IPS DF 19.7 (cell line): ENCODE measurements around the gene FER.
"Not testable (repeated sequence)": the region's sequence is repeated elsewhere in the genome, so short reads cannot be mapped to it uniquely, and the experiment has no call there.

Experiments
- DNase-seq: peaks from one replicate; pipeline ENCODE4 v3.0.0-alpha.2; 2013; ENCODE audit warnings: low read depth, low spot score

Gene FER

DNA sequence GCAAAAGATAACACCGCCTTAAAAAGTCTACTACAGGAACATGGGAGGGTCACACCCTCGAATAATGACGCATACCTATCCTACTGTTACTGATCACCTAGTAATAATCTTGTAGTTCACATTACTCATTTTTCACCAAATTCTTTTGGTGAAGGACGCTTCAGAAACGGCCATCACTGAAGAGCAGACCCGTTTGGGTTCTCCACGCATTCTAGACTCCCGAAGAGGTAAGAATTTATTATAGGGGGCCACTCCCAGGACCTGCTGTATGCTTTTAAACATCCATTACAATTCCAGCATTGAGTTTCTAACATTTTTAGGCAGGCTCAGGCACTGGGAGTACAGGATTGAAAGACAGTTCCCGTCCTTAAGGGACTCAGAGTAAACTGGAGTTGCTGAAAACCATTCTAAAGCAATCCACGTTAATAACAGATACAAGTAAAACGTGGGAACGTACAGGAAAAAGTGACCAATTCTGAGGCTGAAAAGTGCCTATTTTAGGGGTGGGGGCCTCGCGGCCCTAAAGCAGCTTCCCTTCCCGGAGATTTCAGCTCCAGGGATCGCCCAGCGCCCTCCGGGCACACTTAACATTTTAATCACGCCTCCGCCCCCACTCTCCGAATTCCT is at the start of gene FER:
Gene FER (plus strand): TSS at position 124 of the 627 bp plus-strand sequence. CDS start 50,286 bp downstream, outside the sequence.
- DNase-seq, result no peak

DNA sequence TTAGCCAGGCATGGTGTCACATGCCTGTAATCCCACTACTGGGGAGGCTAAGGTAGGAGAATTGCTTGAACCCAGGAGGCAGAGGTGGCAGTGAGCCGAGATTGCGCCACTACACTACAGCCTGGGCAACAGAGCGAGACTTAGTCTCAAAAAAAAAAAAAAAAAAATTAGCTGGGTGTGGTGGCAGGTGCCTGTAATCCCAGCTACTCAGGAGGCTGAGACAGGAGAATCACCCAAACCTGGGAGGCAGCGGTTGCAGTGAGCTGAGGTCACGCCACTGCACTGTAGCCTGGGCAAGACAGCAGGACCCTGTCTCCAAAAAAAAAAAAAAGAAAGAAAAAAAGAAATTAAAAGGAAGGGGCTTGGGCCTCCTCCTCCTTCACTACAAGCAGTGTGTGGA is 47.3 kb upstream of the FER start:
- DNase-seq, result not testable (repeated sequence)

DNA sequence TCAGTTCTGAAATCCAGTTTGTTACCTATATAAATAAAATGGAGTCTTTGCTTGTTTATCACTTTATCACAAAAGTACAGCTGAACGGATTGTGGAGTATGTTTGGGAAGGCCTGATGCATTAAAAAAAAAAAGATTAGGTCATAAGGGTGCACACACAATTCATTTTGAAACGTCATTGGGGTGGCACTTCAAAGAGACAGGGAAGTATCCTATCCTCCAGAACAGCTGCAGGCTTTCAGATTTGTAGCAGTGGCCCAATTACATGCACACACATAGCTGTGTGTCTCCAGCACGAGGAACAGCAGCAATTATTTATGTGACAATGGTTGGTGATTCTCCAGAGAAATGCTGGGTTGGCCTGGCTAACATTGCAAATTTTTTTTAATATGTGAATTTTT is 46.8 kb upstream of the FER start:
- DNase-seq, result no peak

DNA sequence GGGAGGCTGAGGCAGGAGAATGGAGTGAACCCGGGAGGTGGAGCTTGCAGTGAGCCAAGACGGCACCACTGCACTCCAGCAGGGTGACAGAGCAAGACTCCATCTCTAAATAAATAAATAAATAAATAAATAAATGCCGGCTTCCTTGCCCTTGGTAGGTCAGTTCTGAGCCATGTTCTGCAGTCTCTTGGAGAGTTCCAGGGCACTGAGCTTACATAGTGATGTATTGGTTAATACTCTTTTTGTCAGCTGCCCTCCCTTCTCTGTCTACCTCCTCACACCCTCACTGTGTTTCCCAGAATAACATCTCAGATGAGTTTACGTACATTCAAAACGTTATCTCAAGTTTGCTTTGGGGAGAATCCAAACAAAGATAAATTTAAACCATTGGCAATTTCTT is 45.2 kb upstream of the FER start:
- DNase-seq, result no peak

DNA sequence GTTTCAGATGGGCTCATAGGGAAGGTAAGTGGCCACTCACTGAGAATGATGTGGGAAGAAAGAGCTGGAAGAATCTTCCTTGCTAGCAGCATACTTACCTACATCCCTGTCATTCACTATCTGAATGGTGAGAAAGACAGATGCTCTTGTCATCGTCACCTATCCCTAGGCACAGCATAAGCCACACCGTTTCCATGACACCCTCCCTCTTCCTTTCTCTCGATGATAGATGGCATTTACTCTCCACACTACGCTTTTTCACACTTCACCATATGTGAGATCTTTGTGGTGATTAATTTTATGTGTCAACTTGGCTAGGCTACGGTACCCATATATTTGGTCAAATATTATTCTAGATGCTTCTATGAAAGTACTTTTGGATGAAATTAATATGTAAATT is 44.4 kb upstream of the FER start:
- no peak for DNase-seq

DNA sequence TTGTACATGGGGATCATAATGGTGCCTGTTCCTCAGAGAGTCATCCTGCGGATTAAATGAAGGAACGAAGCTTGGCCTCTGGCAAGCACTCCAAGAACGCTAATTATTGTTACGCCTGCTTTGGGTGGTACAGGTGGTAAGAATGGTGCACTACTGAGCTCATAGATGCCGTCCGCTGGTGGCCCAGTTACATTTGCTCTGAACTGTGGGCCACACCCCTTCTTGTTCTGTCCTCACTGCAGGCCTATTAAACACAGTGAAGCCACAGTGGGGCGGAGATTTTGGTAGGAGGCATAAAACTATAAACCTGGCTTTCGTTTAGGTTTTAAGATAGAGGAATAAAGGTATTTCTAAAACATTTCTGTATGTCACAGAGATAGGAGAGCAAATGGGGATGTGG is 40.6 kb upstream of the FER start:
- no peak for DNase-seq

DNA sequence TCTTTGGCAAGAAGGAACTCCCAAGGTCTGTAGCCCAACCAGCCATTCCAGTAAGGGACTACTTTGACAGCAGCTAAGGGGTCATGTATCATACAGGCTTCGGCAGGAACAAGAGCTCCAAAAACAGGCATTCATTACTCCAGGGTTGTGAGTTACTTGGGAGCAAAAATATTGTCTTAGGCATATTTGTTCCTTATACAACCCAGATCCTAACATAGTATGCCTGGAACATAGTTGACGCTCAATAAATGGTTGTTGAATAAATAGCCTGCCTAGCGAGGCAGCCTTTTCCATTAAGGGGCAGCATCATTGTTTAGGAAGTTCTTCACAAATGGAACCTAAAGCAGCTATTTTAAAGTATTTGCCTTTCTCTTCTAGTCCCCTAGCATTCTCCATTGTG is 35.8 kb upstream of the FER start:
- no peak for DNase-seq

DNA sequence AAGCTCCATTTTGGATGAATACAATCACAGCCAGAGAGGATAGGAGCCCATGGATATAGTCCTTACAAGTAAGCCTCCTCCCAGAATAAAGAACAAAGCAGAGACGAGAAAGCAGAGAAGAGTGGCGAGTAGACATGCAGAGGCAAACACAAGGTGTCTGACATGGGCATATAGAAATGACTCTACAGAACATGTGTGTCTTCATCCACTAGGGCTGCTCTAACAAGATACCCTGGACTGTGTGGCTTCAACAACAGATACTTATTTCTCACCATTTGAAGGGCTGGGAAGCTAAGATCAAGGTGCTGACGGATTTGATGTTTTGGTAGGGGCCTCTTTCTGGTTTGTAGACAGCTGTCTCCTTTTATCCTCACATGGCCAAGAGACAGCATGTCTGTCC is 32.3 kb upstream of the FER start:
- DNase-seq, result no peak

DNA sequence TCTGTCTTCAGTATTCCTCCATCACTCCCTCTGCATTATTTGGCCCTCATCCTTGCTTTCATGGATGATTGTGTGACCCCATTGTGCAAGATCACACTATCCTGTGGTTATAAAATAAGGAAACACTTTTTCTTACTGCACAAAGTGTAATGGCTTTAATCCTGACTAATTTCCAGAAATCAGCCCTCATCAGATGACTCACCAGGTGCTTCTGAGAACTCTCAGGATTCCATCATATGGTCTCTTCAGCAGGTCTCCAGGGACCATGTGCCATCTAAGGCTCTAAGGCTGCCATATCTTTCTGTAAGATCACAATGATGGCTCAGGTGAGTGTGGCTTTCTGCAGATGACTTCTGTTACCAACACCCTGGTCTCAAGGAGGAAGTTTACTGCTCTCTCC is 27.3 kb upstream of the FER start:
- no peak for DNase-seq

DNA sequence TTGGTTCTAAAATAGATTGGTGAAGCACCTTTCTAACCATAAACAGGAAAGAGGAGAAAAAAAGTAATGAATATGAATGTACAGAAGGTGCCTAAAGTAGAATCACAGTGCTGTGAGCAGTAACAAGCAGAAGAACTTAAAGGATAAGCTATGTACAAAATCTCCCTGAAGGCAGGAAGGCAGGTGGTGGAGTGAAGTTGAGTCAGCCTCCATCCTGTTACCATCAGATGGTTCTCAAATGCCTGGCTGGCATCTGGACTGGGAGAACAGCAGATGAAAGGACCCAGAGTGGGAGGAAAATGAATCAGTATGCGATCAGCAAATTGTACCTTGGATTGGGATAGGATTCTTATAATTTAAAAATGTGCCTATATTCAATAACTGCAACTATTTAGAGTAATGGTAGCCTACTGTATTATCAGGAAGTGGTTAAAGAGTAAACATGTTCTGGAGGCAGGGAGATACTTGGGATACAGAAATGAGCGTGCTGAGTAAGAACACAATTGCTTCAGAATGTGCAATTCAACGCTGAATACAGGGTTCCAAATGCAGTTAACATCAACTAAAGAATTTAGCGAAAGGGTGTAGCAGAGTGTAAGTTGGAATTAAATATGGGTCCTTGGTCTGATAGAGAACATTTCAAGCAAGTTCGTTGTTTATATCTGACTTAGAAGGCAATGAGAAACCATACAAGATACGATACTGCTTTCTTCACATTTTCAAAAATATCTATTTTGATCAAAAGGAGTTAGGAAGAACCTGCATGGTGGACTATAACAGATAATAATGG is 21.1 kb upstream of the FER start:
- no peak for DNase-seq

DNA sequence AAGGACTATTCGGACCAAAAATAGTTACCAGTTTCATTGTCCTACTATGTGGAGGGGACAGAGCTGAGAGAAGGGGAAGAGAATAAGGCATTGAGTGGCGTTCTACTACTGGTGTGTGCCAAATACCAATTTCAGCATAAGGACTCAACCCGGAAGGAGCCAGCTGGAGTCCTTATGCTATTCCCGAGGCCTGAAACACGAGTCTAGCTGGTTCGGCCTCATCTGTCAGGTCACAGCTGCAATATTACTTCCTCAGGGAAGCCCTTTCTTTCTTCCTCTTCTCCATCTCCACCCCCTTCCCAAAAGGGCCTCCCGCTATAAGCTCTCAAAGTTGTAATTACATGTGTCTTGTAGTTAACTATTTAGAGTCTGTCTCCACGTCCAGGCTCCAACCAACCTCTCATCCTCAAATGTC is 20.5 kb upstream of the FER start:
- no peak for DNase-seq

DNA sequence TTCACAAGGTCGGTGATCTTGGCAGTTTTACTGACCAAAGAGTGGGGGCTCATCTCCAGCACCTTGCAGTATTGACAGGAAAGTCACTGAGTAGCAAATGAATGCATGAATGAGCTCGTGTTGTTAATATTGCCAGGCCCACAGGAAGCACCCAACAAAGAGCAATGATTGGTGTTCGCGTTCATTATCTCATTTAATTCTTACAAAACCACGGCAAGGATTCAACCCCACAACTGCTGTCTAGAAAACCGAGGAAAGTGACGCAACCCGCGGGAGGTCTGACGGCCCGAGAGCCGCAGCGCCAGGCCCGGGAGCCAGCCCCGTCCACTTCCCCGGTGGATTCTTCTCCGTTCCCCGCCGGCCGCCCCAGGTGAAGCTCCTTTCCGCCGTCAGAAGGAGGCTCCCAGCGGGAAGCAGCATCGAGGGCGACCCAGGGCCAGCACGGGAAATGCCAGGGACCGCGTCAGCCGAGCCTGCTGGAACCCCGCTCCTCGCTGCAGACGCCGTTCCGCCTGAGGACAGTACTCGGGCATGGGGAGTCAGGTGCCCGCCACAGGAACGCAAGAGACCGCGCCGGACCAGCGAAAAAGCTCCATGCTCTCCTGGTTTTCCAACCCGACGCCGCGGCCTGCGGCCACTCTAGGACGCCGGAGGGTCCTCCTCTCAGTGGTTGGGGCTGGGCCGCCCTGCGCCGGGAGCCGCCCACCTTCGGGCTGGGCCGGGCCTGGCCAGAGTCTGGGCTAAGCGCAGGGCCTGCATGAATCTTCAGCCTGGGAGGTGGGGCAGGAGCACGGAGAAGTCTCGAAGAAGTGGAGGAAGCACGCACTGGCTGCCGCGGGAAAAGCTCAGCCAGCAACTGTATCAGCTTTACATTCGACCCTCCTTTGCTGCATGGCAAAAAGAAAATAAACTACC is 19.8 kb upstream of the FER start:
- peak; percentile 52 for DNase-seq

DNA sequence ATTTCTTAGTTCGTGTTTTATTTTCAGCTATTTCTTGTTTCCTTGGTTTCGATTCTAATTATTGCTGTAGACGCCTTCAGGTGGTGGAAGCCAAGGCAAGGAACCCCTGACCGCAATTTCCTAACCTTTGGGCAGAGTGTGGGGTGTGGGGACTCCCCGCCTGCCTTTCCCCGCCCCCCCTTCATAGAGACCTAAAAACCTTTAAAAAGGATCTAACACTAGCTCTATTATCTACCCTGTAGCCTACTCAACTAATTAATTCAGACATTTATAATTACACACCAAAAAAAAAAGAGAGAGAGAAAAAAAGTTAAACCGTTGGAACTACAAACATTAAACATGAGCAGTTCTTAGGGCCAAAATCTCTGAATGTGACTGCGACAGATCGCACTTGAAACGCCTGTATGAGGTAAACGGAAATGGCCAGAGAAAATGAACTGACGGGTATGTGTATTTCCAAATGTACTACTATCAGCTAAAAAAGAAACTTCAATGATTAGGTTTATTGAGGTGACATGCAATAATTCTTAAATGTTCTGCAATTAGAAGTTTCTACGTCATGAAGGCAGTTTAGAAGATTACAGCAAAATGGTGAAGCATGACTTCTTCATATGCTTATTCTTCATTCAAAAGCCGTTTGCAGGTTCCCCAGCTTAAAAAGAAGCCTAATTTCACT is 19.0 kb upstream of the FER start:
- DNase-seq, result no peak

DNA sequence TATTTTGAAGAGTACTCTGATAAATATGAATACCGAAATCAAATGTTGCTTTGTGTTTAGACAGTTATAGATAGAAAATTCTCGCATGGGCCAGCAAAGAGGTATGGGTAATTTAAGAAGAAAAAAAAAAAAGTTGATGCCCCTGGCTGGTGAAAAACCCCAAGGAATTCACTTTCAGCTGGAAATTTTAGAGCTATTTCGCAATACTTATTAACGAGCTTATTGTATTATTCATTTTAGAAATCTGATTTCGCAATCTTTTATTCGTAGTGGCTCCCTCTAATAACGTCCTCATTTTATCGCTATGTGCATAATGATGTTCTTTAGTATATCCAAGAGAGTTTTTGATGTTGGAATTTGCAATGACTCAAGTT is 18.5 kb upstream of the FER start:
- DNase-seq, result no peak

DNA sequence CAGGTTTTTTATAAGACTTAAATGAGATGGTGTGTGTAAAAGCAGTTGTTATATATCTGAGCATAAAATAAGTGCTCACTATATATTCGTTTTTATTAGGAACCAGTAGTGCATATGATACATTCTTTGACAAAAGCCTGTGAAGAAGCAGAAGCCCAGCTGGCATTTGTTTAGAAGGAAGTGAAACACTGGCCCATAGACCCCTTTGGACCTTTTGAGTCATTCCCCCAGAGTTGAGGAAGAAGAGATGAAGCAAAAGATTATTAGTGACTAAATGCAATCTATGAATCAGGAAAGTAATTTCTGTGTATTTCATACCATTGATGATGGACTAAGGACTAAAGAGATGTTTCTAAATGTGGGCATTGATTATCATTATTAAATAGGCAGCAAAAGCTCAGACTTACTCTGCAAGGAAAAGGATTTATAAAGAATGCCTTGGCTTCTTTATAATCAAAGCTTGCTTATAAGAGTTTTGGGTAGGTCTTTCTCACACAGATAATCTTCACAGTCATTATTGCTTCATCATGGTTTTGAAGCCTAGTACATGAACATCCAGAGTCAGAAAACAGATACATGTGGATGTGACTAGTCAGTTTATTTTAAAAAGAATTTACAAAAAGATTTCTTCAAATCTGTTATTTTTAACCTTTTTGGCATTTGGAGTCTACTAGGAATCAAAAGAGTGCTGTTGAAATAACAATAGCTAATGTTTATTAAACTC is 16.9 kb upstream of the FER start:
- DNase-seq, result no peak

DNA sequence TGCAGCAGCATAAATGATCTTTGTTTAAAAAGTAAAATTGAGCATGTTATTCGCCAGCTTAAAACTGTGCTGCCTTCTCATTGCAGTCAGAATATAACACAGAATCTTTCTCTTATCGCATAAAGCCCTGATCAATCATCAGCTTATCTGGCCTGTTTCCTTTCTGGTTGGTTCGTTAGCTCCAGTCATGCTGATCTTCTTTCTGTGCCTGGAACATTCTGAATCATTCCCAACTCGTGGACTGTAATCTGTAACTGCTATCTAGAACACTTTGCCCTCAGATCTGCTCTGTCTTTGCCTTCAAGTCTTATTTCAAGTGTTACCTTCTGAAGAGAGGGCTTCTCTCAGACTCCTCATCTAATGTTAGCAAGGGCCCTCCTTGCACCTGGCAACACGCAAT is 11.9 kb upstream of the FER start:
- DNase-seq, result no peak

DNA sequence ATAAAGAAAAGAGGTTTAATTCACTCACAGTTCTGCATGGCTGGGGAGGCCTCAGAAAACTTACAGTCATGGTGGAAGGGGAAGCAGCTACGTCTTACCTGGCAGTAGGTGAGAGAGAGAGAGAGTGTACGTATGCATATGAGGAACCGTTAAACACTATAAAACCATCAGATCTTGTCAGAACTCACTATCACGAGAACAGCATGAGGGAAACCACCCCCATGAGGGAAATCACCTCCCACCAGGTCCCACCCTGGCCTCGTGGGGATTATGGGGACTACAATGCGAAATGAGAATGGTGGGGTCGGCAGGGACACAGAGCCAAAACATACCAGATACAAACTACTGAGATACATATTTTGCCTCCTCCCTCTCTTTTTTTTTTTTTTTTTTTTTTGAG is 10.8 kb upstream of the FER start:
- DNase-seq, result no peak

DNA sequence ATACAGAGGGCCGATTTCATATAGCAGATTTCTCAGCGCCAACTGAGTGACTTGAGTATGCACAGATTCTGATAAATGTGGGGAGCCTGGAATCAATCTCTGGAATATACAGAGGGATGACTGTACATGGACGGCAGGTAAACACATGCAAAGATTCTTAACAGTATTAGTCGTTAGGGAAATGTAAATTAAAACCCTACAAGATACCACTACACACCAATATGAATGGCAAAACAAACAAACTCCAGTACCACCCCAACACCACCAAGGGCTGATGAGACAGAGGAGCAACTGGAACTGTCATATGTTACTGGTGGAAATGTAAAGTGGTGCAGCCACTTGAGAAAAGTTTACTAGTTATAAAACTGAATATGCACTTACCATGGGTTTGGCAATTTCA is 8.3 kb upstream of the FER start:
- no peak for DNase-seq

DNA sequence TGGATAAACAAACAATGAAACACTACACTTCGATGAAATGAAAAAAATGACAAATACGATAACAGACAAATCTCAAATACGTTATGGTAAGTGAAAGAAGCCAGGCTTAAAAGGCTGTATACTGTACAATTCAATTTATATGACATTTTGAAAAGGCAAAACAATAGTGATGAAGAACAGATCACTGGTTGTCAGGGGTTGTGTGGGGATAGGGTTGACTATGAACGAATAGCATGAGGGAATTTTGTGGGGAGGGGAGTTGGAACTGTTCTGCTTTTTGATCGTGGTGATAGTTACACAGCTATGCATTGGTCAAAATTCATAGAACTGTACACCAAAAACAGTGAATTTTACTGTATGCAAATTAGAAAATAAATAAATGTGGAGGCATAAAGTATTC is 7.8 kb upstream of the FER start:
- no peak for DNase-seq

DNA sequence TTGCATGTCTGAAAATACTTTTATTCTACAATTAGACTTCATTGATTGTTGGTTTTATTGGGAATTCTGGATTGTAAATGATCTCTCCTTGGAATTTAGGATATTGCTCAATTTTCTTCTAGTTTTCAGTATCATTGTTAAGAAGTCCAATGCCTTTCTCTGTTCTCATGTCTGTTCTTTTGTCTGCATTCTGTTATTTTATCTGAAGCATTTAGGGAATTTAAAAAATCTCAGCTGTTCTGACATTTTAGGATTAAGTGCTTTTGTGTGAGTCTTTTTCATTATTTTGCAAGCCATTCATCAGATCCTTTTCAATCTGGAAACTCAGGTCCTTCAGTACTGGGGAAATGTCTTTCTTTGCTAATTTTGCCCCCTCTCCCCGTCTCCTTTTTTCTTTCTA is 4.4 kb upstream of the FER start:
- no peak for DNase-seq

DNA sequence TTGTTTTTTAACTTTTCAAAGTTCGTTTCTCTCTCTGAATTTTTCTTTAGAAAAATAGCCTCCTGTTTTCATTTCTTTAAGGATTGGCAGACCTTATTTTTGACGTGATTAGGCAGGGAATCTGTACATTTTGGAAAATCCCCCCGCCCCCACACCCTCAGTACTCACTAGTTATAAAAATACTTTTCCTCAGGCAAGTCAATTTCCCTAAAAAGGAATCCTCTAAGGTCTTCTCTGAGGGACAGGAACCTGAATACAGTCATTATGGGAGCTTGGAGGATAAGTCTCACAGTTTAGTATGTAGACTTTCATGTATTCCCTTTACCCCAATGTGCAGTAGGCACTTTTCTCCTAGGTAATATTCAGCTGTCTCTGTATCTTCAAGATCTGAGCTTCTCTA is 3.9 kb upstream of the FER start:
- no peak for DNase-seq
